Amniotic stem cell (primary cell): Measurements from ENCODE around the gene LIPE.

ENCODE experiments used
- DNase-seq: peaks from one replicate; lab custom pipeline; 2025; lab: John Stamatoyannopoulos, UW

LIPE gene

DNA sequence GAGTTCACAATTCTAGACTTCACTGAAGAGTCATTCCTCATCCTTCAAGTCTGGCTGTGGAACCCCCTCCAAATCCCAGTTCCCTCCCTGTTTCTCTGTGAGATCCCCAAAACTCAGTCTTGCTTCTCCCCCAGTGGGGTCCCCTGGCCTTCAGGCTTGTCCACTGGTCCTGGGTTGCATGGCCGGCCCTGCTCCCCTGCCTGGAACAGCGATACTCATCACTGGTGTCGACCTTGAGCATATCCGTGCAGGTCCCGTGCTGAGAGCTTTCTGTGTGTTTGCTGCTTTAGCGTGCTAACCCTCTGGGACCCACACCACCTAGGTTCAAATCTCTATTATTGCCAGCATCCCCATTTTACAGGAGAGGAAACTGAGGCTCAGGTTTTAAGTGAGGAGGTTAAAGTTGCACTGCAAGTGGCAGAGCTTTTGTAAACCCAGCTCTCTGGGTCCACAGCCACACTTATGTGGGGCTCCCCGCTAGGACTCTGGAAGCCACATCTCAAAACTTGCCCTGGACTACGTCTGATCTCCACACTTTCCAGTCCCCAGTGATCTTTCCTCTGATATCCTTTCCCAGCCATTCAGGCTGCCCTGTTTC, 15.5 kb downstream of the LIPE start:
- DNase-seq, result no peak

GRCh38 chr19:42410371-42410770, 16.8 kb downstream of the LIPE start:
- DNase-seq, result no peak

GRCh38 chr19:42409477-42409876, 17.7 kb downstream of the LIPE start:
- DNase-seq, result no peak

DNA sequence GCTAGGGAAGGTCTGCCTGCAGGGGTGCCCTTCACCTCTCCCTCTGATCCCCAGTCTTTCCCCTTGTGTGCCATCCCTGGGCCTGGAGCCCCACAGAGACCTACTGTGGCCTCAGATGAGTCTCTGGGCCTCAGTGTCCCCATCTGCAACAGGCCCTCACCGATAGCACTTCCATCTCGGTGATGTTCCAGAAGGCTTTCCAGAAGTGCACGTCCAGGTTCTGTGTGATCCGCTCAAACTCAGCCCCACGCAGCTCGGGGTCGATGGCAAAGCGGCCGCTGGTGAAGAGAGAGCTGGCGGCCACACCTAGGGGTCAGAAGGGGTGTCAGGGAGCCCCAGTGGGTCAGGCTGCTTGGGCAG, 19.4 kb downstream of the LIPE start:
- DNase-seq, result no peak

DNA sequence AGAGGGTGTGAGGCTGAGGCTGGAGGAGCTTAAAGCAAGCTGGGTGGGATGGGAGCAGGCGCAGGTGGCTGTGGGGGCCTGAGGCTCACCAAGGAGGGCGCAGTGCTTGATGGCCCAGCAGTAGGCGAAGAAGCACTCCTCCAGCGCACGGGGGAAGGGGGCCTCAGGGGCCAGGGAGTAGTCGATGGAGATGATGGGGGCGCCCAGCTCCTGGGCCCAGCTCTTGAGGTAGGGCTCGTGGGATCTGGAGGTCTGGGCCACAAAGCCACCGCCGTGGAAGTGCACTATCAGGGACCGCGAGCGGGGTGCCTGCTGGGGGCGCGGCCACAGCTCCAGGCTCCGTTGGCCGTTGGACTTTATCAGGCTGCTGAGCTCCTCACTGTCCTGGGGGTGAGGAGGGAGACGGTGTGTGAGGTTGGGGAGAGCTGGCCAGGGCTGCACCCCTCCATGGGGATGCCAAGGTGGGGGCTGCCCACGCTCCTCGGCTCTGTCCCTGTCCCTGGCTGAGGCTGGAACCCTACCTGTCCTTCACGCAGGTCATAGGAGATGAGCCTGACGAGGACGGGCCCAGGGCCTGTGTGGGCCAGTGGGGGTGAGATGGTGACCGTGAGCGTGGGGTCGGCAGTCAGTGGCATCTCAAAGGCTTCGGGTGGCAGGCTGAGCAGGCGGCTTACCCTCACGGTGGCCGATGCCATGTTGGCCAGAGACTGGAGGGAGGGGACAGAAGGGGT, 19.9 kb downstream of the LIPE start:
- DNase-seq, result no peak

DNA sequence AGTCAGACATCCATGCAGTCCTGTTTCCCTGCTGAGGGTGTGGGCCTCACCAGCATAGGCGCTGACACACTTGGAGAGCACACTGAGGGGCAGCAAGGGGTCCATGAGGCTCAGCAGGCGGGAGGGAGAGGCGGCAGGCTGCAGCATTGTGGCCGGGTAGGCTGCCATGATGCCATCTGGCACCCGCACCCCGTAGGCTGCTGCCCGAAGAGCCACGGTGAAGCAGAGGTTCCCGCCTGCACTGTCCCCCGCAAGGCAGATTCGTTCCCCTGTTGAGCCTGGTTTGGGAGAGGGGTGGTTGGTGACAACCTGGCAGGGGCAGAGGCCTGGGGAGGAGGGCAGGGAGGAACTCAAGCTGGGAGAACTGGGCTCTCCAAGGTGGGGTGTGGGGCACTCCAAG, 21.1 kb downstream of the LIPE start:
- no peak for DNase-seq

DNA sequence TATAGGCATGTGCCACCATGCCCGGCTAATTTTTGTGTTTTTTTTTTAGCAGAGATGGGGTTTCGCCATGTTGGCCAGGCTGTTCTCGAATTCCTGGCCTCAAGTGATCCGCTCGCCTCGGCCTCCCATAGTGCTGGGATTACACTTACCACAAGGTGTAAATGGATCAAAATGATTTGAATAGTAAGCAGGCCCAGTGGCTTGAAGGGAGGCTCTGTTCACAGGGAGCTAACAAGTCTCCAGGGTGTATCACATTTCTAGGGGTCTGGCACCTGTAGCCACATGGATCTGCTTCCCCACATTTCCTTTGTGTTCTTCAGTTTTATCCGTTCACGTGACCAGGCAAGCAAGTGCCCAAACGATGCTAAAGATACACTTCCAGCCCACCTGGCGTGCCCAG, 23.6 kb downstream of the LIPE start:
- DNase-seq, result no peak

GRCh38 chr19:42402376-42403116, 24.6 kb downstream of the LIPE start:
- no peak for DNase-seq

DNA sequence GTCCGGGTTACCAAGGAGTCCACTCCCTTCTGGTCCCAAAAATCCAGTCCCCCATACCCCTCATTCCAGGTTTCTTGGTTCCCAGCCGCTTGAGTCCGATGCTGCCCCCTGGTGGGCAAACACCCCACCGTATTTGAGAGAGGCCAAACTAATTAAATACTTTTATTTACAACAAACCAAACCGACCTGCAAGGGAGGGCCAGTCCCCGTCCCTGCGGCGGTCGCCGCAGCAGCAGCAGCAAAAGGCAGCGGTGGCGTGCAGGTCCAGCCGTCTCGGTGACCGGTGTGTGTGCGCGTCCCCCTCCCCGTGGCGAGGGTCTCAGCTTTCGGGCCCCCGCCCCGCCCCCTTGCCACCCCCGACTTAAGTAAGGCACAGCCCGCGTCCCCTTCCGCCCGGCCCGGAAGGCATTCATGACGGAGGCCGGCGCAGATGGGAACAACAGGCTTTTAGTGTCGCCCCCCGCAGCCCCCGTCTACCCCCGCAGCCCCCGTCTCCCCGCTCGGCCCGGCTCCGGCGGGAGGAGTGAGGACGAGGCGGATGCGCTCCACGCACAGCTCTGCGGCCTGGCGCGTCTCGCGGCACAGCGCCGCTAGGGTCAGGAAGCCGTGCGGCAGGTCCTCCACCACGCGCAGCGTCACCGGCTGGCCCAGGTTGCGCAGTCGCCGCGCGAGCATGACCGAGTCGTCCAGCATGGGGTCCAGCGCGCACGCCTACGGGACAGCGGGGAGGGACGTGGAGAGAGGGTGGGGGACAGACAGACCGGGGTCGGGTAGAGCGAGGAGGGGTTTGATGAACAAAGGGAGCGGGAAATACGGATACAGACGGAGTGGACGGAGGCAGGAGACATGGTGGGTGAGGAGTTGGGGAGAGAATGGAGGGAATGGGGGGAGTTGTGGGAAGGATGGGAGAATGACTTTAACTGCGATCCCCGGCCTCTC, 25.6 kb downstream of the LIPE start:
- peak; percentile 52 for DNase-seq

GRCh38 chr19:42400404-42400803, 26.8 kb downstream of the LIPE start:
- DNase-seq, result no peak

- DNase-seq, result no peak
Observed at GRCh38 chr19:42397263-42398166, 29.7 kb downstream of the LIPE start.

GRCh38 chr19:42396381-42397262, 30.6 kb downstream of the LIPE start:
- DNase-seq, result peak; percentile 95

GRCh38 chr19:42394751-42395150, 32.4 kb downstream of the LIPE start:
- no peak for DNase-seq

- DNase-seq, result no peak
Observed at GRCh38 chr19:42392165-42392564, 35.0 kb downstream of the LIPE start.

- no peak for DNase-seq
Observed at GRCh38 chr19:42389899-42390298, 37.3 kb downstream of the LIPE start, which contains the start of gene CNFN. Gene CNFN, minus strand, starts transcription at chr19:42390297. Its CDS starts 1,260 bp downstream, at chr19:42389037.

- DNase-seq, result no peak
Observed at GRCh38 chr19:42388851-42389489, 38.2 kb downstream of the LIPE start.

GRCh38 chr19:42386974-42387707, 40.0 kb downstream of the LIPE start:
- no peak for DNase-seq

DNA sequence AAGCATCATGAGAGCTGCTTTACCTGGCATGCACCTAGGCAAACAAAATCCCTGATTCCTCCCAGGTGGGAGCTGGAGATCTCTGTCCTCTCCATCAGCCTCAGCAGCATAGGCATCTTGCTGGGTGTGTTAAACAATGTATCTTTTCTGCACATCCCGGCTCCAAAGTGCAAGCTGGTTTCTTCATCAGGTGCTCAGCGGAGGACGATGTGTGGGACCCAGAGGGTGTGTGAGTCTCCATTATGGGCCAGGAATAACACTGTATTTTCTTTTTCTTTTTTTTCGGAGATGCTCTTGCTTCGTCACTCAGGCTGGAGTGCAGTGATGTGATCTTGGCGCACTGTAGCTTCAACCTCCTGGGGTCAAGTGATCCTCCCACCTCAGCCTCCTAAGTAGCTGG, 47.0 kb downstream of the LIPE start:
- DNase-seq, result no peak
